ENCODE results near the gene MED27. TPM values are rescaled to one million over a fixed set of nuclear protein-coding genes. Genes with fewer than 3 reads are reported as not detected.

Gene MED27
- total and polyA plus RNA-seq, 2 of the 13 experiments (the other 11 are each of a cell fraction or from before 2014, with no cell fraction given) = 16.9 to 19.0 TPM

DNA sequence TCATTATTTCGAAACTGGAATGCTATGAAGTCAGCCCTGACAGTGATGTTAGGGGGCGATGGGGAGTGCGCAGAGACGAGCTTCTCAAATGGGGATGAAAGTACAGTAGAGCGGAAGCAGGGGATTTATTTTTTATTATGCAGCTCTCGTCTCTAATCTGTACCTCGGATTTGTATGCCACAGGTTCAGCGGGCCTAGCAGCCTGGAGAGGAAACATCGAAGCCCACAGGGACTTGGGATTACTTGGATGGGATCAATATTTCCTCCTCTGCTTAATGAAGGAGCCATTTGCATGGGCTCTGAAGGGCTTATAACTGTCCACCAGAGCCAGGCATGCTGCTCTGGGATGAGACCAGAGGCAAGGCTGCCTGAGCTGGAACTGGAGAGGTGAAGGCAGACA lies 206.3 kb downstream of the MED27 start:
- no peak overlapping the region for H3K4me2 ChIP-seq (ENCODE audit: low read depth, low read length)
- intact Hi-C loops (cut with micrococcal nuclease; ENCODE audit: unreplicated experiment) (no loop called here), in situ Hi-C loops (cut with HindIII; ENCODE audit: extremely low pct_ligation_motif_present, low pct_unique_long_range_greater_than_20kb) (no loop called here)
- H3K9me3 ChIP-seq (ENCODE audit: low read length) = no peaks in the 10 kb centered on the region
- 95% methylated on average over 9 of the region's 9 CpGs for WGBS (ENCODE audit: low lambda C conversion rate)
- FAIRE-seq = no peak
- no peaks in the 10 kb centered on the region for H3K27me3 ChIP-seq (ENCODE audit: control insufficient read depth in 1 of 2, insufficient read depth in 2 of 2, low read length in 2 of 2)
- no peak for ATAC-seq
- H4K20me1 ChIP-seq (ENCODE audit: insufficient read depth, low read length) = no peaks in the 10 kb centered on the region
- TF ChIP-seq ZNF329 (CRISPR knock-in tag; IDR thresholded peaks at IDR 0.05; ENCODE audit: low read depth) (no peak), ZNF292 (CRISPR knock-in tag; IDR thresholded peaks at IDR 0.05; ENCODE audit: borderline replicate concordance, low read depth) (no peak), HMG20A (CRISPR knock-in tag; IDR thresholded peaks at IDR 0.05; ENCODE audit: borderline replicate concordance) (no peak), TCF12 (IDR thresholded peaks at IDR 0.05) (no peak), TCF12 (CRISPR knock-in tag; IDR thresholded peaks at IDR 0.05) (no peak), RAD51 (IDR thresholded peaks at IDR 0.05; ENCODE audit: borderline replicate concordance) (no peak), HOXA7 (CRISPR knock-in tag; IDR thresholded peaks at IDR 0.05) (no peak)
- TF ChIP-seq, protein P1, sequence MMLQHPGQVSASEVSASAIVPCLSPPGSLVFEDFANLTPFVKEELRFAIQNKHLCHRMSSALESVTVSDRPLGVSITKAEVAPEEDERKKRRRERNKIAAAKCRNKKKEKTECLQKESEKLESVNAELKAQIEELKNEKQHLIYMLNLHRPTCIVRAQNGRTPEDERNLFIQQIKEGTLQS (CRISPR knock-in tag; IDR thresholded peaks at IDR 0.05) = no peak
- no TSS peak for BruUV-seq (replicated peaks)
- no peak overlapping the region for H3K4me3 ChIP-seq (replicated peaks in 1 of 3; ENCODE audit: insufficient read depth in 1 of 3, low read depth in 2 of 3, low read length in 3 of 3)
- H3K4me1 ChIP-seq (ENCODE audit: insufficient read depth, low read length) = no peaks in the 10 kb centered on the region
- H3K79me2 ChIP-seq (ENCODE audit: insufficient read depth, low read length) = no peaks in the 10 kb centered on the region
- POLR2A ChIA-PET = no interaction called here
- no peak for DNase-seq (ENCODE audit: low spot score)
- CTCF ChIA-PET (ENCODE audit: low intra/inter-chr PET ratio, low total read pairs) = no interaction called here
- no peak overlapping the region for H3K9ac ChIP-seq (ENCODE audit: insufficient read depth, low read depth, low read length)
- no peak overlapping the region for H3K27ac ChIP-seq (ENCODE audit: extremely low read length, insufficient read depth, low read length)
- no peaks in the 10 kb centered on the region; a peak in 1 of 5 replicates for H3K36me3 ChIP-seq (replicated peaks in 1 of 2; ENCODE audit: control insufficient read depth in 1 of 2, insufficient read depth in 2 of 2, low read length in 2 of 2)
- H2AFZ ChIP-seq (ENCODE audit: low read length) = no peak overlapping the region

DNA sequence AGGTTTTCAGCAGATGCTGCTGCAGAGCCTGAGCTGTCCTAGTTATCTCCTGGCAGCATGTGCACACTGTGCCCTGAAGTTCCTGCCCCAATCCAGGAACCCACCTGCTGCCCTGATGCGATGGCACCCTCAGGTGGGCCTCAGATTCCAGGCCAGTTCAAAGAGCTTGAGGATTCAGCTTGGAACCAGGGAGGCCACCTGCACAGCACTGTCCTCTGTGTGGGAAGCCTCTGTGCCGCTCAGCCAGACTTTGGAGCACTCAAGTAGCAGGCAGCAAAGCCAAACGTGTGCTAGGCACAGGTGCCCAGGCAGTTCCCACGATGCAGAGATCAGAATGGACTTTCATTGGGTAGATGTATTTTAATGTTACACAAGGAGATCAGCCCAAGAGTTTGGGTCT lies 207.0 kb downstream of the MED27 start:
- intact Hi-C loops (cut with micrococcal nuclease; ENCODE audit: unreplicated experiment) (no loop called here), in situ Hi-C loops (cut with HindIII; ENCODE audit: extremely low pct_ligation_motif_present, low pct_unique_long_range_greater_than_20kb) (no loop called here)
- H3K4me2 ChIP-seq (ENCODE audit: low read depth, low read length) = no peak overlapping the region
- H2AFZ ChIP-seq (ENCODE audit: low read length) = no peak overlapping the region
- no CpG with 5 or more reads among the region's 4 CpGs for WGBS (ENCODE audit: low lambda C conversion rate)
- DNase-seq (ENCODE audit: low spot score) (no peak), FAIRE-seq (no peak), ATAC-seq (no peak)
- TF ChIP-seq, protein P2, sequence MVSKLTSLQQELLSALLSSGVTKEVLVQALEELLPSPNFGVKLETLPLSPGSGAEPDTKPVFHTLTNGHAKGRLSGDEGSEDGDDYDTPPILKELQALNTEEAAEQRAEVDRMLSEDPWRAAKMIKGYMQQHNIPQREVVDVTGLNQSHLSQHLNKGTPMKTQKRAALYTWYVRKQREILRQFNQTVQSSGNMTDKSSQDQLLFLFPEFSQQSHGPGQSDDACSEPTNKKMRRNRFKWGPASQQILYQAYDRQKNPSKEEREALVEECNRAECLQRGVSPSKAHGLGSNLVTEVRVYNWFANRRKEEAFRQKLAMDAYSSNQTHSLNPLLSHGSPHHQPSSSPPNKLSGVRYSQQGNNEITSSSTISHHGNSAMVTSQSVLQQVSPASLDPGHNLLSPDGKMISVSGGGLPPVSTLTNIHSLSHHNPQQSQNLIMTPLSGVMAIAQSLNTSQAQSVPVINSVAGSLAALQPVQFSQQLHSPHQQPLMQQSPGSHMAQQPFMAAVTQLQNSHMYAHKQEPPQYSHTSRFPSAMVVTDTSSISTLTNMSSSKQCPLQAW (CRISPR knock-in tag; IDR thresholded peaks at IDR 0.05) = no peak
- no peak for TF ChIP-seq ZFP36L1 (CRISPR knock-in tag; IDR thresholded peaks at IDR 0.05)
- no peak for TF ChIP-seq PITX1 (CRISPR knock-in tag; IDR thresholded peaks at IDR 0.05)
- TF ChIP-seq, protein P3, sequence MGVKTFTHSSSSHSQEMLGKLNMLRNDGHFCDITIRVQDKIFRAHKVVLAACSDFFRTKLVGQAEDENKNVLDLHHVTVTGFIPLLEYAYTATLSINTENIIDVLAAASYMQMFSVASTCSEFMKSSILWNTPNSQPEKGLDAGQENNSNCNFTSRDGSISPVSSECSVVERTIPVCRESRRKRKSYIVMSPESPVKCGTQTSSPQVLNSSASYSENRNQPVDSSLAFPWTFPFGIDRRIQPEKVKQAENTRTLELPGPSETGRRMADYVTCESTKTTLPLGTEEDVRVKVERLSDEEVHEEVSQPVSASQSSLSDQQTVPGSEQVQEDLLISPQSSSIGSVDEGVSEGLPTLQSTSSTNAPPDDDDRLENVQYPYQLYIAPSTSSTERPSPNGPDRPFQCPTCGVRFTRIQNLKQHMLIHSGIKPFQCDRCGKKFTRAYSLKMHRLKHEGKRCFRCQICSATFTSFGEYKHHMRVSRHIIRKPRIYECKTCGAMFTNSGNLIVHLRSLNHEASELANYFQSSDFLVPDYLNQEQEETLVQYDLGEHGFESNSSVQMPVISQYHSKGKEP (CRISPR knock-in tag; IDR thresholded peaks at IDR 0.05) = no peak
- TF ChIP-seq ZMYM3 (CRISPR knock-in tag; IDR thresholded peaks at IDR 0.05) = no peak
- no peaks in the 10 kb centered on the region for H3K4me1 ChIP-seq (ENCODE audit: insufficient read depth, low read length)
- no peaks in the 10 kb centered on the region for H3K9me3 ChIP-seq (ENCODE audit: low read length)
- H3K4me3 ChIP-seq (replicated peaks in 1 of 3; ENCODE audit: insufficient read depth in 1 of 3, low read depth in 2 of 3, low read length in 3 of 3) = no peak overlapping the region
- H3K79me2 ChIP-seq (ENCODE audit: insufficient read depth, low read length) = no peaks in the 10 kb centered on the region
- H3K27ac ChIP-seq (ENCODE audit: extremely low read length, insufficient read depth, low read length) = no peak overlapping the region
- H3K36me3 ChIP-seq (replicated peaks in 1 of 2; ENCODE audit: control insufficient read depth in 1 of 2, insufficient read depth in 2 of 2, low read length in 2 of 2) = no peaks in the 10 kb centered on the region; a peak in 1 of 5 replicates
- CTCF ChIA-PET (ENCODE audit: low intra/inter-chr PET ratio, low total read pairs) = no interaction called here
- no peaks in the 10 kb centered on the region for H4K20me1 ChIP-seq (ENCODE audit: insufficient read depth, low read length)
- H3K27me3 ChIP-seq (ENCODE audit: control insufficient read depth in 1 of 2, insufficient read depth in 2 of 2, low read length in 2 of 2) = no peaks in the 10 kb centered on the region
- POLR2A ChIA-PET = no interaction called here
- BruUV-seq (replicated peaks) = no TSS peak
- no peak overlapping the region for H3K9ac ChIP-seq (ENCODE audit: insufficient read depth, low read depth, low read length)
